Panc1 (cell line): Measurements from ENCODE around the gene PACSIN3. TPM values are rescaled to one million over a fixed set of nuclear protein-coding genes. Genes with fewer than 3 reads are reported as not detected.
"Not testable (repeated sequence)": the region's sequence is repeated elsewhere in the genome, so short reads cannot be mapped to it uniquely, and the experiment has no call there.

Experiments
- ATAC-seq: fragments of 200-7000 bp; cut with Tn5 transposase; 2 replicates; pipeline ENCODE4 v1.9.1; 2020; ENCODE audit warnings: mild to moderate bottlenecking, moderate library complexity
- BruUV-seq: library from RNA; stranded (reverse); fragments of 400-500 nt; replicated peaks from 2 replicates; lab custom pipeline; 2021; lab: Mats Ljungman, UMichigan
- CTCF ChIA-PET: fragments of 300-600 bp; sonication (Branson Sonifier 250); formaldehyde crosslinking; loops from one replicate; lab custom pipeline; 2022; ENCODE audit warnings: antibody characterized with exemption; lab: Charles Lee
- POLR2A ChIA-PET: fragments of 300-600 bp; sonication (Branson Sonifier 250); formaldehyde crosslinking; loops from one replicate; lab custom pipeline; 2022; ENCODE audit warnings: antibody characterized with exemption; lab: Charles Lee
- DNase-seq: peaks from one replicate; pipeline ENCODE4 v3.0.0-alpha.2; 2010; ENCODE audit warnings: low read depth, low spot score
- H3K27ac ChIP-seq: 2 replicates; pipeline ENCODE4 v1.5.1; 2011; ENCODE audit warnings: mild to moderate bottlenecking, low read length, inconsistent platforms
- H3K27me3 ChIP-seq: fragments of 200-500 bp; sonication (Bioruptor generic); 2 replicates; pipeline ENCODE4 v1.6.0; 2014; ENCODE audit warnings: low read length, inconsistent platforms; ENCODE audit not compliant: control insufficient read depth, insufficient read depth
- H3K36me3 ChIP-seq: fragments of 200-500 bp; sonication (Bioruptor generic); 2 replicates; pipeline ENCODE4 v1.5.1; 2014; ENCODE audit warnings: inconsistent platforms, mild to moderate bottlenecking, low read length, moderate library complexity; ENCODE audit not compliant: control insufficient read depth, insufficient read depth
- H3K4me1 ChIP-seq: 2 replicates; pipeline ENCODE4 v1.5.1; 2011; ENCODE audit warnings: inconsistent platforms, mild to moderate bottlenecking, low read length, moderate library complexity; ENCODE audit not compliant: control insufficient read depth, insufficient read depth
- H3K4me3 ChIP-seq, 2 experiments: 2 replicates each; pipeline ENCODE4 v1.5.1; 2011 to 2012; ENCODE audit warnings: low read depth in 2 of 2, low read length in 2 of 2, mild to moderate bottlenecking in 2 of 2, inconsistent platforms in 1 of 2, moderate library complexity in 1 of 2
- H3K9me3 ChIP-seq: fragments of 200-500 bp; sonication (Bioruptor generic); 2 replicates; pipeline ENCODE4 v1.5.1; 2014; ENCODE audit warnings: low read depth, mild to moderate bottlenecking, inconsistent platforms, low read length, moderate library complexity; ENCODE audit not compliant: control insufficient read depth, insufficient read depth
- CTCF ChIP-seq: fragments of 450-650 bp; IDR thresholded peaks from 2 replicates; pipeline ENCODE4 v1.5.1; 2017; ENCODE audit warnings: mild to moderate bottlenecking
- POLR2AphosphoS5 ChIP-seq: IDR thresholded peaks from 2 replicates; pipeline ENCODE4 v1.6.1; 2012; ENCODE audit warnings: mild to moderate bottlenecking, low read depth, low read length, moderate library complexity
- REST ChIP-seq, 2 experiments: IDR thresholded peaks; 2 replicates each; pipeline ENCODE4 v1.6.1; 2011 to 2012; ENCODE audit warnings: low read depth in 2 of 2, control low read depth in 1 of 2, low read length in 1 of 2, mild to moderate bottlenecking in 1 of 2, moderate library complexity in 1 of 2; ENCODE audit not compliant: insufficient read depth in 1 of 2
- SIN3A ChIP-seq: IDR thresholded peaks from 2 replicates; pipeline ENCODE4 v1.6.1; 2012; ENCODE audit warnings: low read depth, mild to moderate bottlenecking, low read length, moderate library complexity, borderline replicate concordance; ENCODE audit not compliant: insufficient read depth
- TCF7L2 ChIP-seq: IDR thresholded peaks from 2 replicates; pipeline ENCODE4 v1.6.1; 2011; ENCODE audit warnings: mild to moderate bottlenecking, low read depth, low read length, inconsistent platforms
- in situ Hi-C: cut with HindIII; loops from 2 replicates; pipeline ENCODE4 v1.10.0; 2016; ENCODE audit warnings: low sequenced_read_pairs, low pct_unique_long_range_greater_than_20kb
- intact Hi-C: fragments of 100-400 bp; cut with micrococcal nuclease; formaldehyde crosslinking; loops from one replicate; pipeline ENCODE4 v1.10.0; 2022; ENCODE audit not compliant: unreplicated experiment
- total RNA-seq: library from RNA; stranded (reverse); gene quantifications from one replicate; pipeline ENCODE4 v1.2.1, GENCODE V29; 2021; ENCODE audit not compliant: unreplicated experiment

PACSIN3 gene
- total RNA-seq, 1 experiment from 2014 or later: 45.3 TPM

DNA sequence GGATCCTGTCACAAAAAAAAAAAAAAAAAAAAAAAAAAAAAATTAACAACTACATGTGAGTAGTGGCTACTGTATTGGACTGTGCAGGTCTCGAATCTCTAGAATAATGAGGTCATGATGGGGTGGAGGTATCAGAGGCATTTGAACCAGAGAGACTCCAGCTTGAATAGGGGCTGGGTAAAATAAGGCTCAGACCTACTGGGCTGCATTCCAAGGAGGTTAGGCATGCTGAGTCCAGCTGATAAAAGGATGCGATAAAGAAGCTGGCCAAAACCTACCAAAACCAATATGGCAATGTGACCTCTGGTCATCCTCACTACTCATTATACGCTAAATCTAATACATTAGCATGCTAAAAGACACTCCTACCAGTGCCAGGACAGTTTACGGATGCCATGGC is 5.9 kb upstream of the PACSIN3 start:
- CTCF ChIA-PET: interaction anchor here (0.6 to 0.7 kb wide), 2 partner anchors 23 to 68 kb away, joined by 3 to 13 read pairs; partner anchors contain the start of gene DDB2
- Histone ChIP-seq H3K4me1 (peaks cover 26% of the 10 kb centered on the region), H3K27ac (no peak overlapping the region), H3K36me3 (no peaks in the 10 kb centered on the region), H3K27me3 (no peaks in the 10 kb centered on the region), H3K9me3 (no peaks in the 10 kb centered on the region), H3K4me3 (no peak overlapping the region)
- TF ChIP-seq REST (IDR thresholded peaks at IDR 0.05; ENCODE audit: insufficient read depth in 1 of 2, low read depth in 2 of 2, low read length in 1 of 2) (no peak), POLR2AphosphoS5 (no peak), TCF7L2 (no peak), CTCF (no peak), SIN3A (no peak)
- BruUV-seq: no TSS peak
- ATAC-seq (no peak), DNase-seq (no peak)
- POLR2A ChIA-PET: interaction anchor here (0.5 to 0.7 kb wide), 2 partner anchors 9 to 14 kb away, joined by 14 to 21 read pairs; no protein-coding TSS in a partner anchor
- intact Hi-C loops: no loop called here
- in situ Hi-C loops: no loop called here

- ATAC-seq, H3K9me3 ChIP-seq, H3K27me3 ChIP-seq, BruUV-seq, CTCF ChIA-PET, H3K4me3 ChIP-seq, in situ Hi-C loops, H3K36me3 ChIP-seq, intact Hi-C loops, DNase-seq: not testable (repeated sequence)
- POLR2A ChIA-PET: interaction anchor here (0.7 kb wide), 2 partner anchors 13 to 52 kb away, joined by 3 to 14 read pairs; no protein-coding TSS in a partner anchor
- Histone ChIP-seq H3K4me1 (peaks cover 26% of the 10 kb centered on the region), H3K27ac (peak overlapping the region; percentile 20; the same call in 1 of the 2 replicates)
Measured at GRCh38 chr11:47191137-47191536, 4.9 kb upstream of the PACSIN3 start.

DNA sequence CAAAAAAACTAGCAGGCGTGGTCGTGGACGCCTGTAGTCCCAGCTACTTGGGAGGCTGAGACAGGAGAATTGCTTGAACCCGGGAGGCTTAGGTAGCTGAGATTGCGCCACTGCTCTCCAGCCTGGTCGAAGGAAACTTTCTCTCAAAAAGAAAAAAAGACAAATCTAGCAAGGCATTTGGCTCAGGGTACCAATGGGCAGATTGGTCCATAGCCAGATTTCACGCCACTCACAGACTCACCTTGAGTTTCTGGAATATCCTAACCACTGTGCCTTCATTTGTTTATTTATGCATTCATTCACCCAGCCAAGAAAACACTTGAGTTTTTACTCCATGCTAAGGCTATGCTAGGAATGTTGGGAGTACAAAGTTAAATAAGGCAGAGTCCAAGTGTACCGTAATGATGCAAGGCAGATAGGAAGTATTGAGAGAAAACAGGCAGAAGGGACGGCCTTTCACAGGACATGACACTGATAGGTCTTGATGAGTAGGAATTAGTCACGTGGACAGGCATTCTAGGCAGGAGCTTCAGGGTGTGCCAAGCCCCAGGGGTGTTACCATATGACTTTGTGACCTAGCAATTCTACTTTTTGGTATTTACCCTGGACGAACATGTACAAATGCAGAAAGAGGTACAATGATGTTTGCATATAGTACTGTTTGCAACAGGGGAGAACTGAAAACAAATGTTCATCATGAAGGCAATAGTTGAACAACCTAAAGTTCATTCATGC is 3.0 kb upstream of the PACSIN3 start:
- no peak for ATAC-seq
- Histone ChIP-seq H3K4me1 (peaks cover 33% of the 10 kb centered on the region), H3K9me3 (no peaks in the 10 kb centered on the region), H3K27me3 (no peaks in the 10 kb centered on the region), H3K27ac (no peak overlapping the region), H3K4me3 (no peak overlapping the region), H3K36me3 (no peaks in the 10 kb centered on the region)
- intact Hi-C loops (no loop called here), in situ Hi-C loops (no loop called here)
- TF ChIP-seq CTCF (no peak), SIN3A (no peak), TCF7L2 (no peak), POLR2AphosphoS5 (no peak), REST (IDR thresholded peaks at IDR 0.05; ENCODE audit: insufficient read depth in 1 of 2, low read depth in 2 of 2, low read length in 1 of 2) (no peak)
- DNase-seq: peak; percentile 39
- ChIA-PET POLR2A (no interaction called here), CTCF (no interaction called here)
- BruUV-seq: no TSS peak
